ENCODE measurements around the gene ARHGEF33.

ARHGEF33 gene

GRCh38 chr2:39022642-39023235, 133.1 kb downstream of the ARHGEF33 start:
- H3K4me3 ChIP-seq (ENCODE audit: low read depth in 1 of 2, low read length in 2 of 2), result no peak overlapping the region
- peaks cover 0 to 8% of the 10 kb centered on the region in 2 donors for H3K36me3 ChIP-seq (ENCODE audit: control insufficient read depth in 1 of 2, insufficient read depth in 2 of 2, low read length in 2 of 2)
- no peaks in the 10 kb centered on the region for H3K9me3 ChIP-seq (ENCODE audit: control insufficient read depth in 1 of 2, low read length in 2 of 2)
- peaks cover 0 to 5% of the 10 kb centered on the region in 2 donors for H3K4me1 ChIP-seq (ENCODE audit: control insufficient read depth in 1 of 2, insufficient read depth in 2 of 2, low read length in 2 of 2)
- H3K27ac ChIP-seq (ENCODE audit: low read length), result no peak overlapping the region
- no peaks in the 10 kb centered on the region for H3K27me3 ChIP-seq (ENCODE audit: low read depth, low read length)

- no peak overlapping the region for H3K27ac ChIP-seq (ENCODE audit: low read length)
- peaks cover 0 to 8% of the 10 kb centered on the region in 2 donors for H3K36me3 ChIP-seq (ENCODE audit: control insufficient read depth in 1 of 2, insufficient read depth in 2 of 2, low read length in 2 of 2)
- H3K9me3 ChIP-seq (ENCODE audit: control insufficient read depth in 1 of 2, low read length in 2 of 2), result no peaks in the 10 kb centered on the region
- no peaks in the 10 kb centered on the region for H3K27me3 ChIP-seq (ENCODE audit: low read depth, low read length)
- H3K4me1 ChIP-seq (ENCODE audit: control insufficient read depth in 1 of 2, insufficient read depth in 2 of 2, low read length in 2 of 2), result no peaks in the 10 kb centered on the region
- H3K4me3 ChIP-seq (ENCODE audit: low read depth in 1 of 2, low read length in 2 of 2), result no peak overlapping the region
Observed at GRCh38 chr2:39023649-39024048, 134.0 kb downstream of the ARHGEF33 start.

GRCh38 chr2:39024833-39025232, 135.2 kb downstream of the ARHGEF33 start:
- H3K27ac ChIP-seq (ENCODE audit: low read length), result no peak overlapping the region
- H3K4me3 ChIP-seq (ENCODE audit: low read depth in 1 of 2, low read length in 2 of 2), result no peak overlapping the region
- H3K9me3 ChIP-seq (ENCODE audit: control insufficient read depth in 1 of 2, low read length in 2 of 2), result no peaks in the 10 kb centered on the region

More at GRCh38 chr2:39024833-39025232, 135.2 kb downstream of the ARHGEF33 start:
- H3K36me3 ChIP-seq (ENCODE audit: control insufficient read depth in 1 of 2, insufficient read depth in 2 of 2, low read length in 2 of 2), result peaks cover 0 to 8% of the 10 kb centered on the region in 2 donors
- H3K27me3 ChIP-seq (ENCODE audit: low read depth, low read length), result no peaks in the 10 kb centered on the region
- no peaks in the 10 kb centered on the region for H3K4me1 ChIP-seq (ENCODE audit: control insufficient read depth in 1 of 2, insufficient read depth in 2 of 2, low read length in 2 of 2)
